Adrenal gland (tissue), 5 donors: ENCODE results near the gene GPR25.

Experiments used
- CTCF ChIP-seq, 6 experiments: fragments of 450-650 bp in 4 of 6; fragments of 200-600 bp in 2 of 6; sonication (generic) in 1 of 6; IDR thresholded peaks; 1 replicate in 5 of 6; 2 replicates in 1 of 6; pipeline versions ENCODE4 v1.5.1 to v1.8.0; 2016 to 2021; ENCODE audit warnings: antibody characterized with exemption in 6 of 6, mild to moderate bottlenecking in 2 of 6, moderate library complexity in 1 of 6
- POLR2A ChIP-seq, 2 donors: fragments of 450-650 bp; IDR thresholded peaks; one replicate each; pipeline ENCODE4 v1.6.1; 2017; ENCODE audit warnings: antibody characterized with exemption in 2 of 2, mild to moderate bottlenecking in 2 of 2, moderate library complexity in 1 of 2
- donor health status: DM: no; HTN: no; CAD: no.

- TF ChIP-seq CTCF (IDR thresholded peaks at IDR 0.05), result no peak
- TF ChIP-seq POLR2A (IDR thresholded peaks at IDR 0.05), result no peak
Observed at GRCh38 chr1:200872446-200873115, at the start of gene GPR25.
